ENCODE results near the gene CUL3.
"Not testable (repeated sequence)": the region's sequence is repeated elsewhere in the genome, so short reads cannot be mapped to it uniquely, and the experiment has no call there.

CUL3 gene

DNA sequence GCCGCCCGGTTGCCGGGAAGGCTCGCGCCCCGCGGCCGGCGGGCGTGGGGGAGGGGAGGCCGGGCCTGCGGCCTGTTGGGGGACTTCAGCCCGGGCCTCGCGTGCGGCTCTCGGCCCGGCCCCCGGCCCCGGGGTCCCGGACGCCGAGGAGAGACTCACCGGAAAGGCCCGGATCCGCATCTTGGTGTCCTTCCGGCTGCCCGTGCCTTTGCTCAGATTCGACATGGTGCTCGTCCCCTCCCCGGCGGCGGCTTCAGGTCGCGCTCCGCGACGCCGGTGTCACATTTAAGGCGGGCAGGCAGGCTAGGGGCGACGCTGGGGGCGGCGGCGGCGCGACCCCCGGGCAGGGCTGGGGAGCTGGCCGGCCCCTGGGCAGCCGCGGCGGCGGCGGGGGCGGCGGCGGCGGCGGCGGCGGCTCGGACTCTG, 365 bp downstream of the CUL3 start:
- TF ChIP-seq CSDC2 (CRISPR knock-in tag; IDR thresholded peaks at IDR 0.05) (no peak), GLIS3 (CRISPR knock-in tag; IDR thresholded peaks at IDR 0.05) (no peak), TCF4 (CRISPR knock-in tag; IDR thresholded peaks at IDR 0.05; ENCODE audit: borderline replicate concordance) (no peak), ISL1 (CRISPR knock-in tag; IDR thresholded peaks at IDR 0.05) (no peak), RARB (CRISPR knock-in tag; IDR thresholded peaks at IDR 0.05) (no peak)
- TF ChIP-seq, protein P1, sequence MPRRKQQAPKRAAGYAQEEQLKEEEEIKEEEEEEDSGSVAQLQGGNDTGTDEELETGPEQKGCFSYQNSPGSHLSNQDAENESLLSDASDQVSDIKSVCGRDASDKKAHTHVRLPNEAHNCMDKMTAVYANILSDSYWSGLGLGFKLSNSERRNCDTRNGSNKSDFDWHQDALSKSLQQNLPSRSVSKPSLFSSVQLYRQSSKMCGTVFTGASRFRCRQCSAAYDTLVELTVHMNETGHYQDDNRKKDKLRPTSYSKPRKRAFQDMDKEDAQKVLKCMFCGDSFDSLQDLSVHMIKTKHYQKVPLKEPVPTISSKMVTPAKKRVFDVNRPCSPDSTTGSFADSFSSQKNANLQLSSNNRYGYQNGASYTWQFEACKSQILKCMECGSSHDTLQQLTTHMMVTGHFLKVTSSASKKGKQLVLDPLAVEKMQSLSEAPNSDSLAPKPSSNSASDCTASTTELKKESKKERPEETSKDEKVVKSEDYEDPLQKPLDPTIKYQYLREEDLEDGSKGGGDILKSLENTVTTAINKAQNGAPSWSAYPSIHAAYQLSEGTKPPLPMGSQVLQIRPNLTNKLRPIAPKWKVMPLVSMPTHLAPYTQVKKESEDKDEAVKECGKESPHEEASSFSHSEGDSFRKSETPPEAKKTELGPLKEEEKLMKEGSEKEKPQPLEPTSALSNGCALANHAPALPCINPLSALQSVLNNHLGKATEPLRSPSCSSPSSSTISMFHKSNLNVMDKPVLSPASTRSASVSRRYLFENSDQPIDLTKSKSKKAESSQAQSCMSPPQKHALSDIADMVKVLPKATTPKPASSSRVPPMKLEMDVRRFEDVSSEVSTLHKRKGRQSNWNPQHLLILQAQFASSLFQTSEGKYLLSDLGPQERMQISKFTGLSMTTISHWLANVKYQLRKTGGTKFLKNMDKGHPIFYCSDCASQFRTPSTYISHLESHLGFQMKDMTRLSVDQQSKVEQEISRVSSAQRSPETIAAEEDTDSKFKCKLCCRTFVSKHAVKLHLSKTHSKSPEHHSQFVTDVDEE (CRISPR knock-in tag; IDR thresholded peaks at IDR 0.05): no peak
- TF ChIP-seq, protein P2, sequence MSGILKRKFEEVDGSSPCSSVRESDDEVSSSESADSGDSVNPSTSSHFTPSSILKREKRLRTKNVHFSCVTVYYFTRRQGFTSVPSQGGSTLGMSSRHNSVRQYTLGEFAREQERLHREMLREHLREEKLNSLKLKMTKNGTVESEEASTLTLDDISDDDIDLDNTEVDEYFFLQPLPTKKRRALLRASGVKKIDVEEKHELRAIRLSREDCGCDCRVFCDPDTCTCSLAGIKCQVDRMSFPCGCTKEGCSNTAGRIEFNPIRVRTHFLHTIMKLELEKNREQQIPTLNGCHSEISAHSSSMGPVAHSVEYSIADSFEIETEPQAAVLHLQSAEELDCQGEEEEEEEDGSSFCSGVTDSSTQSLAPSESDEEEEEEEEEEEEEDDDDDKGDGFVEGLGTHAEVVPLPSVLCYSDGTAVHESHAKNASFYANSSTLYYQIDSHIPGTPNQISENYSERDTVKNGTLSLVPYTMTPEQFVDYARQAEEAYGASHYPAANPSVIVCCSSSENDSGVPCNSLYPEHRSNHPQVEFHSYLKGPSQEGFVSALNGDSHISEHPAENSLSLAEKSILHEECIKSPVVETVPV (CRISPR knock-in tag; IDR thresholded peaks at IDR 0.05): no peak
- ATAC-seq: no peak

DNA sequence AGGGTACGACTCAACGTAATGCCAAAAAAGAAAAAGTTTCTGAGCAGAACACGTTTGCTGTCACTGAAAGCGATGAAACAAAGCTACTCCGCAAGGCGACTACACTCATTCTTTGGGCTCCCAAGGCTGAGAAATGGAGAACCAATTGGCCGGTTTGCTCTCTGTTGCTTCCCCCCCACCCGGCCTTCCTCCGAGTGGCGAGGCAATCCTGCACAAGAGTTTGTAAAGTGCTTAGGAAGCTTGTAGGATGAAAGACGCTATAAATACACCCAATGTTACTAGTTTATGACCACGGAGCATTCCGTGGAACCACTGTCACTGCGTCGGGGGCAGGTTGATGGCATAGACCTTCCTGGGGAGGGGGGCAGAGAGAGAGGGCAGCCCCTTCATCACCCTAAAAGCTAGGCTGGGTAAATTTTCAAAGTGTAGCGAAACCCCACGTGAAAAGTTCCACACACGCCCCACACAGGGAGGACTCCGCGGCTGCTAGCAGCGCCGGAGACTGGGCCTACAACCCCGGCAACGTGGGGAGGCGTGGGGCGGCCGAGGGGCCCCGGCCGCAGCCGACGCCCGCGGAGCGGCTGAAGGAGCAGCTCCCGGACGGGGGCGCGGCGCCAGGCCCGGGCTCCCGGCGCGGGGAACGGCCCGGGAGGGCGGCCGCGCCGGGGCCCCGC, 915 bp downstream of the CUL3 start:
- TF ChIP-seq ISL1 (CRISPR knock-in tag; IDR thresholded peaks at IDR 0.05): no peak
- TF ChIP-seq, protein P1 (CRISPR knock-in tag; IDR thresholded peaks at IDR 0.05): no peak
- TF ChIP-seq OSR1 (CRISPR knock-in tag; IDR thresholded peaks at IDR 0.05): no peak
- TF ChIP-seq, protein P3, sequence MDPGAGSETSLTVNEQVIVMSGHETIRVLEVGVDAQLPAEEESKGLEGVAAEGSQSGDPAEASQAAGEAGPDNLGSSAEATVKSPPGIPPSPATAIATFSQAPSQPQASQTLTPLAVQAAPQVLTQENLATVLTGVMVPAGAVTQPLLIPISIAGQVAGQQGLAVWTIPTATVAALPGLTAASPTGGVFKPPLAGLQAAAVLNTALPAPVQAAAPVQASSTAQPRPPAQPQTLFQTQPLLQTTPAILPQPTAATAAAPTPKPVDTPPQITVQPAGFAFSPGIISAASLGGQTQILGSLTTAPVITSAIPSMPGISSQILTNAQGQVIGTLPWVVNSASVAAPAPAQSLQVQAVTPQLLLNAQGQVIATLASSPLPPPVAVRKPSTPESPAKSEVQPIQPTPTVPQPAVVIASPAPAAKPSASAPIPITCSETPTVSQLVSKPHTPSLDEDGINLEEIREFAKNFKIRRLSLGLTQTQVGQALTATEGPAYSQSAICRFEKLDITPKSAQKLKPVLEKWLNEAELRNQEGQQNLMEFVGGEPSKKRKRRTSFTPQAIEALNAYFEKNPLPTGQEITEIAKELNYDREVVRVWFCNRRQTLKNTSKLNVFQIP (CRISPR knock-in tag; IDR thresholded peaks at IDR 0.05; ENCODE audit: borderline replicate concordance, low read depth): no peak
- no peak for TF ChIP-seq CSDC2 (CRISPR knock-in tag; IDR thresholded peaks at IDR 0.05)
- TF ChIP-seq, protein P4, sequence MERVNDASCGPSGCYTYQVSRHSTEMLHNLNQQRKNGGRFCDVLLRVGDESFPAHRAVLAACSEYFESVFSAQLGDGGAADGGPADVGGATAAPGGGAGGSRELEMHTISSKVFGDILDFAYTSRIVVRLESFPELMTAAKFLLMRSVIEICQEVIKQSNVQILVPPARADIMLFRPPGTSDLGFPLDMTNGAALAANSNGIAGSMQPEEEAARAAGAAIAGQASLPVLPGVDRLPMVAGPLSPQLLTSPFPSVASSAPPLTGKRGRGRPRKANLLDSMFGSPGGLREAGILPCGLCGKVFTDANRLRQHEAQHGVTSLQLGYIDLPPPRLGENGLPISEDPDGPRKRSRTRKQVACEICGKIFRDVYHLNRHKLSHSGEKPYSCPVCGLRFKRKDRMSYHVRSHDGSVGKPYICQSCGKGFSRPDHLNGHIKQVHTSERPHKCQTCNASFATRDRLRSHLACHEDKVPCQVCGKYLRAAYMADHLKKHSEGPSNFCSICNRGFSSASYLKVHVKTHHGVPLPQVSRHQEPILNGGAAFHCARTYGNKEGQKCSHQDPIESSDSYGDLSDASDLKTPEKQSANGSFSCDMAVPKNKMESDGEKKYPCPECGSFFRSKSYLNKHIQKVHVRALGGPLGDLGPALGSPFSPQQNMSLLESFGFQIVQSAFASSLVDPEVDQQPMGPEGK (CRISPR knock-in tag; IDR thresholded peaks at IDR 0.05; ENCODE audit: borderline replicate concordance): no peak
- TF ChIP-seq, protein P2 (CRISPR knock-in tag; IDR thresholded peaks at IDR 0.05): no peak
- no peak for TF ChIP-seq BACH2 (CRISPR knock-in tag; IDR thresholded peaks at IDR 0.05; ENCODE audit: borderline replicate concordance)
- TF ChIP-seq TOX (CRISPR knock-in tag; IDR thresholded peaks at IDR 0.05; ENCODE audit: borderline replicate concordance): no peak
- no peak for TF ChIP-seq PPARA (CRISPR knock-in tag; IDR thresholded peaks at IDR 0.05; ENCODE audit: borderline replicate concordance)
- no peak for TF ChIP-seq RARB (CRISPR knock-in tag; IDR thresholded peaks at IDR 0.05)
- no peak for TF ChIP-seq ZFP30 (CRISPR knock-in tag; IDR thresholded peaks at IDR 0.05)
- TF ChIP-seq ZFP3 (CRISPR knock-in tag; IDR thresholded peaks at IDR 0.05): no peak

DNA sequence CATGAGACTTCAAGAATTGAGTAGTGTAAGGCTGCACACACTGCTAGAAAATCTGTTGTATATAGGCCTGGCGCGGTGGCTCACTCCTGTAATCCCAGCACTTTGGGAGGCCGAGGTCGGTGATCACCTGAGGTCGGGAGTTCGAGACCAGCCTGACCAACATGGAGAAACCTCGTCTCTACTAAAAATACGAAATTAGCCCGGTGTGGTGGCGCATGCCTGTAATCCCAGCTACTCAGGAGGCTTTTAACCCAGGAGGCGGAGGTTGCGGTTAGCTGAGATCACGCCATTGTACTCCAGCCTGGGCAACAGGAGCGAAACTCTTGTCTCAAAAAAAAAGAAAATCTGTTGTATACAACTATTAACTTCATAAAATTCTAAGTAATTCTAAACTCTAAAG, 2.1 kb downstream of the CUL3 start:
- ATAC-seq: not testable (repeated sequence)

More for the DNA sequence above, 915 bp downstream of the CUL3 start:
- ATAC-seq: peak; percentile 5; the same call in 1 of the 3 replicates

Data from SK-N-SH treated with all-trans-retinoic acid at 6 μM for 48 hours (cell line).